ENCODE data around the gene ZNF804A. TPM values are rescaled to one million over a fixed set of nuclear protein-coding genes. Genes with fewer than 3 reads are reported as not detected.

ZNF804A gene
- total and polyA plus RNA-seq, 2 of the 8 experiments (the other 6 are each of a cell fraction or from before 2014, with no cell fraction given): 0.02 TPM; not detected in 1

GRCh38 chr2:184851576-184851975, 253.2 kb downstream of the ZNF804A start (continued):
- TF ChIP-seq RXRA (IDR thresholded peaks at IDR 0.05; ENCODE audit: insufficient read depth, low read depth, low read length) (no peak), SUZ12 (IDR thresholded peaks at IDR 0.05; ENCODE audit: low read length) (no peak), SIRT6 (IDR thresholded peaks at IDR 0.05; ENCODE audit: low read length) (no peak), JUND (IDR thresholded peaks at IDR 0.05; ENCODE audit: low read length) (no peak), SAP30 (IDR thresholded peaks at IDR 0.05; ENCODE audit: insufficient read depth, insufficient replicate concordance, low read length) (no peak)

All from H1 (cell line).